Right atrium auricular region (tissue), 2 donors: Measurements from ENCODE around the gene KIF4A. TPM values are rescaled to one million over a fixed set of nuclear protein-coding genes. Genes with fewer than 3 reads are reported as not detected.
"Not testable (repeated sequence)": the region's sequence is repeated elsewhere in the genome, so short reads cannot be mapped to it uniquely, and the experiment has no call there.

ENCODE experiments used
- DNase-seq: peaks from one replicate; pipeline ENCODE4 v3.0.0-alpha.2; 2019; ENCODE audit warnings: low spot score
- H3K27ac ChIP-seq, 2 donors: fragments of 200-600 bp; sonication (generic); 1 replicate in 1 of 2; 2 replicates in 1 of 2; pipeline ENCODE4 v1.5.1; 2016 to 2019
- H3K27me3 ChIP-seq, 2 donors: fragments of 200-600 bp; sonication (generic); one replicate each; pipeline versions ENCODE4 v1.5.1 to v1.6.0; 2017 to 2019
- H3K36me3 ChIP-seq: fragments of 200-600 bp; sonication (generic); one replicate; pipeline ENCODE4 v1.5.1; 2016
- H3K4me1 ChIP-seq, 2 donors: fragments of 200-600 bp; sonication (generic); one replicate each; pipeline versions ENCODE4 v1.5.1 to v1.6.0; 2017 to 2019
- H3K4me3 ChIP-seq, 2 donors: fragments of 200-600 bp; sonication (generic); 1 replicate in 1 of 2; 2 replicates in 1 of 2; pipeline ENCODE4 v1.5.1; 2017 to 2019; ENCODE audit warnings: mild to moderate bottlenecking in 1 of 2, moderate library complexity in 1 of 2
- H3K9me3 ChIP-seq, 2 donors: fragments of 200-600 bp; sonication (generic); one replicate each; pipeline ENCODE4 v1.5.1; 2019
- total RNA-seq, 2 donors: library from RNA; depleted of rRNA; stranded (reverse); fragments of >200 nt; gene quantifications; one replicate each; pipeline ENCODE4 v1.1.0, GENCODE V29; 2016
- TF ChIP-seq, protein P1 (sequence below), 2 donors: fragments of 200-600 bp; sonication (generic); IDR thresholded peaks; one replicate each; pipeline ENCODE4 v1.5.1; 2019; ENCODE audit warnings: antibody characterized with exemption in 2 of 2

Gene KIF4A
- total RNA-seq, 2 donors from 2014 or later, result 0.08 to 0.41 TPM

GRCh38 chrX:70386235-70386634 is 96.3 kb downstream of the KIF4A start:
- H3K4me3 ChIP-seq, result no peak overlapping the region
- no peak overlapping the region for H3K27ac ChIP-seq
- no peaks in the 10 kb centered on the region for H3K27me3 ChIP-seq
- H3K9me3 ChIP-seq, result no peaks in the 10 kb centered on the region
- TF ChIP-seq, protein P1, sequence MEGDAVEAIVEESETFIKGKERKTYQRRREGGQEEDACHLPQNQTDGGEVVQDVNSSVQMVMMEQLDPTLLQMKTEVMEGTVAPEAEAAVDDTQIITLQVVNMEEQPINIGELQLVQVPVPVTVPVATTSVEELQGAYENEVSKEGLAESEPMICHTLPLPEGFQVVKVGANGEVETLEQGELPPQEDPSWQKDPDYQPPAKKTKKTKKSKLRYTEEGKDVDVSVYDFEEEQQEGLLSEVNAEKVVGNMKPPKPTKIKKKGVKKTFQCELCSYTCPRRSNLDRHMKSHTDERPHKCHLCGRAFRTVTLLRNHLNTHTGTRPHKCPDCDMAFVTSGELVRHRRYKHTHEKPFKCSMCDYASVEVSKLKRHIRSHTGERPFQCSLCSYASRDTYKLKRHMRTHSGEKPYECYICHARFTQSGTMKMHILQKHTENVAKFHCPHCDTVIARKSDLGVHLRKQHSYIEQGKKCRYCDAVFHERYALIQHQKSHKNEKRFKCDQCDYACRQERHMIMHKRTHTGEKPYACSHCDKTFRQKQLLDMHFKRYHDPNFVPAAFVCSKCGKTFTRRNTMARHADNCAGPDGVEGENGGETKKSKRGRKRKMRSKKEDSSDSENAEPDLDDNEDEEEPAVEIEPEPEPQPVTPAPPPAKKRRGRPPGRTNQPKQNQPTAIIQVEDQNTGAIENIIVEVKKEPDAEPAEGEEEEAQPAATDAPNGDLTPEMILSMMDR (IDR thresholded peaks at IDR 0.05), result no peak
- H3K36me3 ChIP-seq, result no peaks in the 10 kb centered on the region
- no peak for DNase-seq
- H3K4me1 ChIP-seq, result no peaks in the 10 kb centered on the region

DNA sequence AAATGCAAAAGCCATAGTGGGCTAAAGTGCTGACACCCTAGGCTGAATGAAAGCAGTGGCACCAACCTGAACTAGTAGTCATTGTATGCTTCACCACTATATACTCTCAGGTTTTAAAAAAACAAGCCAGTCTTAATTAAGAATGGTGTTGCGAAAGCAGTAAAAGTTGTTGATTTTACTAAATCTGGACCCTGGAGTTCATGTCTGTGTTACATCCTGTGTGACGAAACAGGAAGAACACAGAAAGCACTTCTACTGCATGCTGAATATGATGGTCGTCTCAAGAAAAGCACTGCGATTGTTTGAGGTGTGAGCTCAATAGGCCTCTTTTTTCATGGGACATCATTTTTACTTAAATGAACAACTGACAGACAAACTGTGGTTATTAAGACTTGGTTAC is 109.0 kb downstream of the KIF4A start:
- no peak for DNase-seq
- Histone ChIP-seq H3K36me3 (no peaks in the 10 kb centered on the region), H3K27me3 (no peaks in the 10 kb centered on the region), H3K4me3 (no peak overlapping the region), H3K9me3 (peaks cover 0 to 5% of the 10 kb centered on the region in 2 donors), H3K4me1 (no peaks in the 10 kb centered on the region), H3K27ac (no peak overlapping the region)
- TF ChIP-seq, protein P1 (IDR thresholded peaks at IDR 0.05), result no peak

DNA sequence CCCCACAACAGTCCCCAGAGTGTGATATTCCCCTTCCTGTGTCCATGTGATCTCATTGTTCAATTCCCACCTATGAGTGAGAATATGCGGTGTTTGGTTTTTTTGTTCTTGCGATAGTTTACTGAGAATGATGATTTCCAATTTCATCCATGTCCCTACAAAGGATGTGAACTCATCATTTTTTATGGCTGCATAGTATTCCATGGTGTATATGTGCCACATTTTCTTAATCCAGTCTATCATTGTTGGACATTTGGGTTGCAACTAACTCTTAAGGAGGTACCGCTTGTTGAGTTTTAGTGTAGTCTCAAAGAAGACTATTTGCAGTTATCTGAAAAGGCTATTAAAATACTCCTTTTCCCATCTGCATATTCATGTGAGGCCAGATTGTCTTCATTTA is 110.3 kb downstream of the KIF4A start:
- H3K4me1 ChIP-seq, H3K4me3 ChIP-seq, H3K27ac ChIP-seq, H3K27me3 ChIP-seq, H3K36me3 ChIP-seq, H3K9me3 ChIP-seq, DNase-seq: not testable (repeated sequence)

GRCh38 chrX:70402721-70403120 is 112.8 kb downstream of the KIF4A start:
- H3K36me3 ChIP-seq, result no peaks in the 10 kb centered on the region
- H3K4me3 ChIP-seq, result no peak overlapping the region
- no peaks in the 10 kb centered on the region for H3K4me1 ChIP-seq
- H3K9me3 ChIP-seq, result no peaks in the 10 kb centered on the region
- no peak overlapping the region for H3K27ac ChIP-seq
- TF ChIP-seq, protein P1 (IDR thresholded peaks at IDR 0.05), result no peak
- DNase-seq, result no peak
- no peaks in the 10 kb centered on the region for H3K27me3 ChIP-seq

DNA sequence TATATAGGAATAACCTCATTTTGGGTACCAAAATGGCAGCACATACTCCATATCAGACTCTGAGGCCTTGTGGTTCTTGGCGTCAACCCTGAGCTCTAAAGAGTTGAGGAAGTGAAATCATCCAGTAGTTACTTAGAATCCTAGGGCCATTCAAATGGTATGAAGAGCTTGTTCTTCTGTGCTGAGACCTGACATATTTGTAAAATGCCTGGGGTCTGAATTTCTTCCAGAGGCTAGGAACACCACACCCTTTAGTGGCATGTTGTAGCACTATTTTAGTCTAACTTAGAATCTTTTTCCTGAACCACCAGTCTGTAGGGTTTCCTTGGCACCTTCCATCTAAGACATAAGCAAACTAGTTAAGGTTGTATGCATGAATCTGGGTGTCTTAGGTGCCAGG is 115.1 kb downstream of the KIF4A start:
- Histone ChIP-seq H3K36me3 (no peaks in the 10 kb centered on the region), H3K4me3 (no peak overlapping the region), H3K4me1 (no peaks in the 10 kb centered on the region), H3K27ac (no peak overlapping the region), H3K27me3 (no peaks in the 10 kb centered on the region), H3K9me3 (no peaks in the 10 kb centered on the region)
- no peak for DNase-seq
- TF ChIP-seq, protein P1 (IDR thresholded peaks at IDR 0.05), result no peak

DNA sequence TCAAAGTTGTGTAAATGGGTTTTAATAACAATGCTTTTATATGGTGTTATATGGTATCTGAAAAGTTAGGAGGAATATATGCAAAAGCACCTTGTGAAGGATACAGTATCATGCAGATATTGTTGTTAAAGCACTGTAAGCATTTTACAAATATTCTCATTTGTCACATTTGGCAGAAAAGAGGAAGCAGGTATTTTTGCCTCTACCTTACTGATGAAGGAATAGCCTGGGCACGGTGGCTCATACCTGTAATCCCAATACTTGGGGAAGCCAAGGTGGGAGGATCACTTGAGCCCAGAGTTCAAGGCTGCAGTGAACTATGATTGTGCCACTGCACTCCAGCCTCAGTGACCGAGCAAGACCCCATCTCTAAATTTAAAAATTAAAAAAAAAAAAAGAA is 121.0 kb downstream of the KIF4A start:
- Histone ChIP-seq H3K9me3 (no peaks in the 10 kb centered on the region), H3K4me1 (no peaks in the 10 kb centered on the region), H3K27ac (no peak overlapping the region), H3K36me3 (no peaks in the 10 kb centered on the region), H3K4me3 (no peak overlapping the region), H3K27me3 (no peaks in the 10 kb centered on the region)
- TF ChIP-seq, protein P1 (IDR thresholded peaks at IDR 0.05), result no peak
- no peak for DNase-seq
